OCI-LY1 (cell line): ENCODE measurements around the gene RPL7L1.

ENCODE experiments used
- H2AFZ ChIP-seq: fragments of 200-600 bp; sonication (generic), shearing (Covaris generic); 2 replicates; pipeline ENCODE4 v1.6.0; 2014; ENCODE audit warnings: antibody characterized with exemption, mild to moderate bottlenecking, low read length
- H3F3A ChIP-seq: fragments of 200-600 bp; sonication (generic), shearing (Covaris generic); 2 replicates; pipeline ENCODE4 v1.6.0; 2014; ENCODE audit warnings: mild to moderate bottlenecking, antibody characterized with exemption, low read length, moderate library complexity; ENCODE audit not compliant: insufficient read depth
- H3K27ac ChIP-seq: fragments of 200-600 bp; sonication (generic); 2 replicates; pipeline ENCODE4 v1.5.1; 2014; ENCODE audit warnings: low read length, mixed run types, mild to moderate bottlenecking, low read depth; ENCODE audit not compliant: poor library complexity, severe bottlenecking
- H3K27me3 ChIP-seq: fragments of 200-600 bp; sonication (generic); 2 replicates; pipeline ENCODE4 v1.6.0; 2014; ENCODE audit warnings: antibody characterized with exemption, mild to moderate bottlenecking, low read length, moderate library complexity; ENCODE audit not compliant: insufficient read depth
- H3K36me3 ChIP-seq: fragments of 200-600 bp; sonication (generic); 2 replicates; pipeline ENCODE4 v1.6.1; 2014; ENCODE audit warnings: mild to moderate bottlenecking, antibody characterized with exemption, low read length, moderate library complexity, mixed read lengths; ENCODE audit not compliant: insufficient read depth
- H3K4me1 ChIP-seq: fragments of 200-600 bp; sonication (generic); 2 replicates; pipeline ENCODE4 v1.5.1; 2014; ENCODE audit warnings: mild to moderate bottlenecking, low read length, moderate library complexity; ENCODE audit not compliant: insufficient read depth, severe bottlenecking
- H3K4me2 ChIP-seq: fragments of 200-600 bp; sonication (generic), shearing (Covaris generic); 2 replicates; pipeline ENCODE4 v1.6.1; 2014; ENCODE audit warnings: low read length
- H3K4me3 ChIP-seq: fragments of 200-600 bp; sonication (generic); 2 replicates; pipeline ENCODE4 v1.5.1; 2014; ENCODE audit warnings: low read length, low read depth, mild to moderate bottlenecking, mixed read lengths; ENCODE audit not compliant: poor library complexity, severe bottlenecking
- H3K79me2 ChIP-seq: fragments of 200-600 bp; shearing (Covaris generic); 2 replicates; pipeline ENCODE4 v1.6.1; 2016; ENCODE audit warnings: mixed run types, low read length, mixed read lengths; ENCODE audit not compliant: insufficient read depth
- H3K9ac ChIP-seq: fragments of 200-600 bp; sonication (generic), shearing (Covaris generic); 2 replicates; pipeline ENCODE4 v1.6.1; 2014; ENCODE audit warnings: mild to moderate bottlenecking, low read length, mixed read lengths
- H3K9me2 ChIP-seq: fragments of 200-600 bp; sonication (generic), shearing (Covaris generic); 2 replicates; pipeline ENCODE4 v1.6.1; 2014; ENCODE audit warnings: low read depth, mild to moderate bottlenecking, low read length, mixed read lengths
- H3K9me3 ChIP-seq: fragments of 200-600 bp; shearing (Covaris generic); 2 replicates; pipeline ENCODE4 v1.6.1; 2014; ENCODE audit warnings: low read length, mixed read lengths
- H4K20me1 ChIP-seq: fragments of 200-600 bp; sonication (generic), shearing (Covaris generic); 2 replicates; pipeline ENCODE4 v1.6.0; 2016; ENCODE audit warnings: mild to moderate bottlenecking, low read length; ENCODE audit not compliant: insufficient read depth
- CTCF ChIP-seq: fragments of 200-600 bp; sonication (generic), shearing (Covaris generic); IDR thresholded peaks from 2 replicates; pipeline ENCODE4 v1.5.1; 2017; ENCODE audit warnings: mild to moderate bottlenecking, antibody characterized with exemption, low read length, moderate library complexity, mixed read lengths
- EZH2 ChIP-seq: fragments of 200-600 bp; sonication (generic), shearing (Covaris generic); IDR thresholded peaks from 2 replicates; pipeline ENCODE4 v1.8.0; 2017; ENCODE audit warnings: borderline replicate concordance, mixed run types, mild to moderate bottlenecking, antibody characterized with exemption, low read length, moderate library complexity, mixed read lengths

The RPL7L1 gene

GRCh38 chr6:42841844-42842584 lies 37.4 kb upstream of the RPL7L1 start:
- Histone ChIP-seq H3K4me1 (no peaks in the 10 kb centered on the region), H3K4me3 (no peak overlapping the region), H3K4me2 (no peak overlapping the region), H3K36me3 (peaks cover 12% of the 10 kb centered on the region; the same call in 1 of the 2 replicates), H4K20me1 (no peaks in the 10 kb centered on the region), H2AFZ (no peak overlapping the region), H3K9me2 (no peaks in the 10 kb centered on the region), H3K27me3 (no peaks in the 10 kb centered on the region), H3K9ac (no peak overlapping the region), H3K27ac (no peak overlapping the region), H3K79me2 (no peaks in the 10 kb centered on the region), H3F3A (no peaks in the 10 kb centered on the region), H3K9me3 (no peaks in the 10 kb centered on the region)
- TF ChIP-seq EZH2 (no peak), CTCF (no peak)

GRCh38 chr6:42845327-42845694 lies 34.1 kb upstream of the RPL7L1 start:
- no peak overlapping the region for H3K27ac ChIP-seq
- H3K9me3 ChIP-seq: no peaks in the 10 kb centered on the region
- no peaks in the 10 kb centered on the region for H3F3A ChIP-seq
- no peak overlapping the region for H2AFZ ChIP-seq
- TF ChIP-seq EZH2 (no peak), CTCF (no peak)
- no peaks in the 10 kb centered on the region for H3K4me1 ChIP-seq
- H3K4me3 ChIP-seq: no peak overlapping the region
- H3K9ac ChIP-seq: no peak overlapping the region
- H3K27me3 ChIP-seq: no peaks in the 10 kb centered on the region
- no peak overlapping the region for H3K4me2 ChIP-seq
- peaks cover 7% of the 10 kb centered on the region; the same call in 1 of the 2 replicates for H3K36me3 ChIP-seq
- no peaks in the 10 kb centered on the region for H3K79me2 ChIP-seq
- H4K20me1 ChIP-seq: no peaks in the 10 kb centered on the region
- no peaks in the 10 kb centered on the region for H3K9me2 ChIP-seq

GRCh38 chr6:42846505-42846904 lies 32.9 kb upstream of the RPL7L1 start:
- H2AFZ ChIP-seq: no peak overlapping the region
- no peaks in the 10 kb centered on the region for H3K9me2 ChIP-seq
- no peak overlapping the region for H3K9ac ChIP-seq
- H3K4me2 ChIP-seq: no peak overlapping the region
- no peaks in the 10 kb centered on the region for H3K27me3 ChIP-seq
- H4K20me1 ChIP-seq: no peaks in the 10 kb centered on the region
- no peak for TF ChIP-seq CTCF
- TF ChIP-seq EZH2: no peak
- no peaks in the 10 kb centered on the region for H3K79me2 ChIP-seq
- no peak overlapping the region for H3K27ac ChIP-seq
- H3K4me3 ChIP-seq: no peak overlapping the region
- H3K4me1 ChIP-seq: no peaks in the 10 kb centered on the region
- H3F3A ChIP-seq: no peaks in the 10 kb centered on the region
- no peaks in the 10 kb centered on the region for H3K9me3 ChIP-seq
- peaks cover 8% of the 10 kb centered on the region; the same call in 1 of the 2 replicates for H3K36me3 ChIP-seq
